DMS114 treated with DMSO at 0.1 percent for 48 hours (cell line): ENCODE measurements around the gene ITSN2.
"Not testable (repeated sequence)": the region's sequence is repeated elsewhere in the genome, so short reads cannot be mapped to it uniquely, and the experiment has no call there.

Source experiments
- DNase-seq: peaks from one replicate; lab custom pipeline; 2025; ENCODE audit not compliant: unreplicated experiment; lab: John Stamatoyannopoulos, UW

The ITSN2 gene

DNA sequence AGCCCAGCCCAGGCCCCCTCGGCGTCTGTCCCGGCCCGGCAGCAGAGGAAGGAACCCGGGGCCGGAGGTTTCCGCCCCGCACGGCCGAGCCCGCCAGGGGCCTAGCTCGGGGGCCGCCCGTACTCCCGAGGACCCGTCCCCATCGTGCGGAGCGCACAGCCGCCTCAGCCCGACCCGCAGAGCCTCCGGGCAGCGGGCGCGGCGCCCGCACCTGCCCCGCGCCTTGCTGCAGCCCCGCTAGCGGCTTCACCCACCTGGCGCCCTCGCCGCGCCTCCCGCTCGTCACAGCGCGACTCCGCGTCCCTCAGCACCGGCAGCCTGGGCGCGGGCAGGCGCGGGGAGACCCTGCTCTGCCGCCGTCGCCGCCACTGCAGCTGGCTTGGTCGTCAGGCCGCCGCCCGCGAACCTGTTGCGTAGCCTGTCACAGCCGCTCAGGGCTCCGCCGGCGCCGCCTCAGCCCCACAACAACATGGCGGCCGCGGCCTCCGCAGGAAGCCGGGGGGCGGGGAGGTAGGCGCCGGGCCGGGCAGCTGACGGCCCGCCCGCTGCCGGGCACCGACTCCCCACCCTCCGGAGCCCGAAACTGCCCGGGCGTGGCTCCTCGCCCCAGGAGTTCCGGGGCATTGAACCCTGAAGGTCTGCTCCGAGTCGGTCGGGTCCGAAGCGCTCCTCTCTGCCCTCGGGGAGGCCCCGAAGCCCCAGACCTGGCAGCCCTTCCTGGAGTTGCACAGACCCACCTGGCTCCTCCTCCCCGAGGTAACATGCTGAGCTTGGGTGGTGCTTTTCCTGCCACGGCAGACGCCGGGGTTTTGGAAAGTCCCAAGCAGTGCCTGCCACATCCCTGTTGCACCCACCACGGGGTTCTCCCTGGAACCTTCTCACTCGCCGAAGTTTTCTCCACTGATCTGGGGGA is at the start of gene ITSN2:
Gene ITSN2 (minus strand): TSS at position 487 of the 913 bp plus-strand sequence. CDS start 32,454 bp downstream, outside the sequence.
- peak; percentile 42 for DNase-seq

DNA sequence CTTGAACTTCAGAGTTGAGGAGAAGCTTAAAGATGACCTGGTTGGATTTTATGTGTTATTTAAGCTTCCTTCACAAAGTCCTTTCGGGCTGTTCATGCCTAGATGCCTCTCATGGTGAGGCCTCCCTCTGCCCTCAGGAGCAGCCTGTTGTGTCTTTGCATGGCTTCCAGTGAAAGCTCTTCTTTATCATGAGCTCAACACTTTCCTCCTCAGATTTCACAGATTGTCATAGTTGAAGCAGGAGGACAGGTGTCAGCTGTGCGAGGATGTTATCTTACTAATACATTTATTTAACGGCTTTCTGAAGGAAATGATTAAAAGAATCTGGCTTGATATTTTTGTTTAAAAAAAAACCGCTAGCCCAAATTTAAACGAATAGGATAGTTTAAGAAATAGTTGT is 48.8 kb upstream of the ITSN2 start:
- DNase-seq = no peak

DNA sequence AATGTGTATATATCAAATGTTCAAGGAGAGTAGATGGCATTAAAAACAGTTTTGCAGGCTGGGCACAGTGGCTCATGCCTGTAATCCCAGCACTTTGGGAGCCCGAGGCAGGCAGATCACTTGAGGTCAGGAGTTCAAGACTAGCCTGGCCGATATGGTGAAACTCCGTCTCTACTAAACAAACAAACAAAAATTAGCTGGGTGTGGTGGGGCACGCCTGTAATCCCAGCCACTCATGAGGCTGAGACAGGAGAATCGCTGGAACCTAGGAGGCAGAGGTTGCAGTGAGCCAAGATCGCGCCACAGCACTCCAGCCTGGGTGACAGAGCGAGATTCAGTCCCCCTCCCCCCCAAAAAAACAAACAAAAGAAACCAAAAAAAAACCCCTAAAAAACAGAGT is 48.4 kb upstream of the ITSN2 start:
- DNase-seq = not testable (repeated sequence)

DNA sequence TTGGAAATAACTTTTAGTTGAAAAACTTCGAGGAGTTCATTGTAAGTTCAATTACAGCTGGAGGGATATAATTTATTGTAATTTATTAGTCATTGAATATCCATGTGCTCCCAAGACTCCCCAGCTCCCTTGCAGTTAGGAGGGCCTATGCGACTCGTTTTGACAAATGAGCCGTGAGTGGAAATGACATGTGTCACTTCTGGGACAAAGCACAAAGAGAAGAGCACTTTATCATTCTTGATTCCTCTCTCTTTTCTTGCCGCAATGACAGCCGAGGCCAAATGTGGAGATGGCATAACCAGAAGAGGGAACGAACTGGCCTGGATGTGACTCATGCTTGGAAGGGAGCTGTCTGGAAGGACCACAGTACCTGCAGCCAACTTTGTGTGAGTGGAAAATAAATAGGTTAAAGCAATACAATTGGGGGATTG is 44.2 kb upstream of the ITSN2 start:
- DNase-seq = no peak

DNA sequence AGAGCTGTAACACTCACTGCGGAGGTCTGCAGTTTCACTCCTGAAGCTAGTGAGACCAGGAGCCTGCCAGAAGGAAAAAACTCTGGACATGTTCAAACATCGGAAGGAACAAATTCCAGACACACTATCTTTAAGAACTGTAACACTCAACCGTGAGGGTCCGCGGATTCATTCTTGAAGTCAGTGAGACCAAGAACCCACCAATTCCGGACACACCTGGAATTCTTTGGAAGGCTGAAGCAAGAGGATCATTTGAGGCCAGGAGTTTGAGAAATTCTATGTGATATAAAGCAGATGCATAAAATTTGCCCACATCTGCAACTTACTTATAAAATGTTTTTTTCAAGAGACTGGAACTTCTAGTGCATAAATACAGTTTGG is 43.5 kb upstream of the ITSN2 start:
- no peak for DNase-seq

DNA sequence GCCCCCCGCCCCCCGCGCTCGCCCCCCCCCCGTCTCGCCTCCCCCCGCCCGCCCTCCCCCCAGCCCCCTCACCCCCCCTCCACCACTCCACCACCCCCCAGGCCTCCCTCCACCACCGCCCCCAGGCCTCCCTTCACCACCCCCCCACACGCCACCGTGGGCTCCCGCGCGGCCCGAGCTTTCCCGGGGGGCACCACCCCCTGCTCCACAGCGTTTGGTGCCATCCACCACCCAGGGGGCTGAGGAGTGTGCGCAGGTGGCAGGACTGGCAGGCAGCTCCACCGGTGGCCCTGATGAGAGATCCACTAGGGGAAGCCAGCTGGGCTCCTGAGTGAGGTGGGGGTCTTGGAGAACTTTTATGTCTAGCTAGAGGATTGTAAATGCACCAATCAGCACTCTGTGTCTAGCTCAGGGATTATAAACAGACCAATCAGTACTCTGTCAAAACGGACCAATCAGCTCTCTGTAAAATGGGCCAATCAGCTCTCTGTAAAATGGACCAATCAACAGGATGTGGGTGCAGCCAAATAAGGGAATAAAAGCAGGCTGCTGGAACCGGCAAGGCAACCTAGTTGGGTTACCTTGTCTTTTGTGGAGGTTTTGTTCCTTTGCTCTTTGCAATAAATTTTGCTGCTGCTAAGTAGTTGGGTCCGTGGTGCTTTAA is 43.0 kb upstream of the ITSN2 start:
- DNase-seq = no peak

DNA sequence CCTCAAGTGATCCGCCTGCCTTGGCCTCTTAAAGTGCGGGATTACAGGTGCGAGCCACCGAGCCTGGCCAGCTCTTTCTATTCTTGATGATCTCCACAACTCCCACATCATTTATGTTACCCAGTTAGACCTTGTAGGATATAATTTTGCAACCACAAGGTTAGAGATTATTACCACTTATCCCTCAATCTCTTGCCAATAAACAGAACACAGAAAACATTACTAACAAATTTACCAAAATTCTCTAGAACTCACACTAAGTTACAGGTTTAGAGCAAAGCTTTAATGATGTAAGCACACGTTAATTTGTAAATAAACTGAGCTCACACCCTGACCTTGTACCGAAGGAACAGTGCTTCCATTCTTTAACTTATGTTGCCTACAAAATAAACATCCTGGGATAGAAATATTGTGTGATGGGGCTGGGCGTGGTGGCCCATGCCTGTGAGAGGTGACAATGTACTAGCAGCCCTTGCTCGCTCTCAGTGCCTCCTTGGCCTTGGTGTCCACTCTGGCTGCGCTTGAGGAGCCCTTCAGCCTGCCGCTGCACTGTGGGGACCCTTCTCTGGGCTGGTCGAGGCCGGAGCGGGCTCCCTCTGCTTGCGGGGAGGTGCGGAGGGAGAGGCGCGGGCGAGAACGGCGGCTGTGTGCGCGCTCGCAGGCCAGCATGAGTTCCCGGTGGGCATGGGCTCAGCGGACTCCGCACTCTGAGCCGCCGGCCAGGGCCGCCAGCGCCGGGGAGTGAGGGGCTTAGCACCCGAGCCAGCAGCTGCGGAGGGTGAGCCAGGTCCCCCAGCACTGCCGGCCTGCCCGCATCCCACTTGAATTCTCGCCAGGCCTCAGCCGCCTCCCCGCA is 42.1 kb upstream of the ITSN2 start:
- DNase-seq = no peak

DNA sequence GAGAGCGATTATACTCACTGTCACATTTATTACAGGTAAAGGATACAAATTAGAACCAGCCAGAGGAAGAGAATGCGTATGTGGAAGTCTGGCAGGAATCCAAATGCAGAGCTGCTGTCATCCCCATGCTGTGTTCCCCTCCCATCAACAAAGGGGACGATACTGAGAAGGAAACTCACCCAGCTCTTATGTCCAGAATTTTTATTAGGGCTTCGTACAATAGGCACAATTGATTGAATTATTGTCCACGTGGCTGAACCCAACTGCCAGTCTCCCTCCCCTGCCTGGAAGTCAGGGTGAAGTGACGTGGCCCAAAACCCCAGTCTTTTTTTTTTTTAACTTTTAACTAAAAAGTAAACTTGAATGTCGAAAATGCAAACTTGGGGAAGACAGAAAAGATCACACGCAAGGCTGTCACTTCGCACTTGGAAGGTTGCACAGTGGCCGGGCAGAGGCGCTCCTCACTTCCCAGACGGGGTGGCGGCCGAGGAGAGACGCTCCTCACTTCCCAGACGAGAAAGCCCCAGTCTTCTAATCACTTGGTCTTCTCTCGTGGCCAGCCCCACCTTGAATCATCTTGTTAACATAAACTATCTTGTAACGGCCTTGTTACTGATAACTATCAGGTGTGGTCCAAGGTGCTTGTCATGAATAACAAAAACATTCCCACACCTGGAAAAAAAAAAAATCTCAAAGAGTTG is 40.0 kb upstream of the ITSN2 start:
- no peak for DNase-seq

DNA sequence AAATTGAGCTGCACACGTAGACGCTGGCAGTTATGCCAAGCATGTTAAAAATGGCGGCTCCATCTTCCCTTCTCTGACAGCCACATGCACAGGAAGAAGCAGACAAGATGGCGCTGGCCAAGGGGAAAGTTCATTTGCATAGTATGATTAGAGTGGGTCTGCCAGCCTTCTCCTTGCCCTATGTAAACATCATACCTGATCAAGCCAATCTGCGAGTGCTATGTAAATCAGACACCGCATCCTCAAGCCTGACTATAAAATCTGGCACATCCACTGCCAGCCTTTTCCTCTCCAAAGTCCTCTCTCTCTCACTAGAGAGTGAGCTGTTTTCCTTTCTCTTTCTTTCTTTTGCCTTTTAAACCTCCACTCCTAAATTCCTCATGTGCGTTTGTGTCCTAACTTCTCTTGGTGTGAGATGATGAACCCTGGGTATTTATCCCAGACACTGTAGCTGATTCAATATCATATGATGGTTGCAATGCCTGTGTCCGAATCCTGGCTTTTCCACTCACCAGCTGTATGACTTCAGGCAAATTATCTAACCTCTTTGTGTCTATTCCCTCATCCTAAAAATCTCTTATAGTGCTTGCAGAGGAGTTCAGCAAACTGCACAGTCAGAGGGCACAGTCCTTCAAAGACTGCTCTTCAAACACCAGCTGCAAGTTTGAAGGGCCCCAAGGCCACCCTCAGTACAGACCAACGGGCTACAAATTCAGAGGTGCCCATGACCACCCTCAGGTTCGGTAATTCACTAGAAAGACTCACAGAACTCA is 39.3 kb upstream of the ITSN2 start:
- no peak for DNase-seq

DNA sequence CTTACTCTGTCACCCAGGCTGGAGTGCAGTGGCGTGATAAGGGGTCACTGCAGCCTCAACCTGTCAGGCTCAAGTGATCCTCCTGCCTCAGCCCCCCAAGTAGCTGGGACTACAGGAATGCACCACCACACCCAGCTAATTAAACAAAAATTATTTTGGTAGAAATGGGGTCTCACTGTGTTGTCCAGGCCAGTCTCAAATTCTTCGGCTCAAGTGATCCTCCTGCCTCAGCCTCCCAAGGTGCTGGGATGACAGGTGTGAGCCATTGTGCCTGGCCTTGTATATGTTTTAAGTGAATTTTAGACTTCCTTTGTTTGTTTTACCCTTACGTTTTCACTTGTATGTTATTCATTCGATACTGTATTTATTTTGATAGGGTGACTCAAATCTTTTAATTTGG is 34.7 kb upstream of the ITSN2 start:
- no peak for DNase-seq

DNA sequence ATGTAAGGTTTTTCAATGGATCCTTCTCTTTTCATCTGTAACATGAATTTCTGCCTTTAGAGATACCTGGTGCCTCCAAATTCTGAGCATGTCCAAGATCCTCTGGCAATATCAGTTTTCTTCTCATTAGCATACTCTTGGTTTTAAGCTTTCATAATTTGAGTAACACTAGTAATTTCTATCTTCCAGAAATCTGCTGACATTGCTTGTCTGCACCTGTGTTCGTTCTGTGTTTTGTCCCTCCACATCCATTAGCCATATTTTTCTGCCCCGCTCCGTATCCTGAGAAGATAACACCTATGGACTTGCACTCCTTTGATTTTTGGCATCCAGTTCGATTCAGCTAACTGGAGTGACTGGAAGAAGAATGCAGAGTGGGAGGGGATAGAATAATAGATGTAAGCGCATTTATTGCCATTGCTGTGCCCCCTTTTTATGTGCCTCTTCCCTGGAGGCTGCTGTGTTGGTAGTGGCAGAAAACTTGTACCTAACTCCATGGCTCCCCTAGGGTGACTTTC is 32.3 kb upstream of the ITSN2 start:
- no peak for DNase-seq

DNA sequence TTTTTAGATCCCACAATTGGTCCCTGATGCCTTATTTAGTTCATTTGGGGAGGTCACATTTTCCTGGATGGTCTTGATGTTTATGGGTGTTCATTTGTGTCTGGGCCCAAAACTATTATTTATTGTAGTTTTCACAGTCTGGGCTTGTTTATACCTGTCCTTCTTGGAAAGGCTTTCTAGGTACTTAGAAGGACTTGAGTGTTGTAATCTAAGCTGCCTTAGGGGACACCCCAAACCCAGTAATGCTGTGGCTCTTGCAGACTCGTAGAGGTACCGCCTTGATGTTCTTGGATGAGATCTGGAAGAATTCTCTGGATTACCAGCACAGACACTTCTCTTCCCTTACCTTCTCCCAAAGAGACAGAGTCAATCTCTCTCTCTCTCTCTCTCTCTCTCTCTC is 25.0 kb upstream of the ITSN2 start:
- DNase-seq = no peak

DNA sequence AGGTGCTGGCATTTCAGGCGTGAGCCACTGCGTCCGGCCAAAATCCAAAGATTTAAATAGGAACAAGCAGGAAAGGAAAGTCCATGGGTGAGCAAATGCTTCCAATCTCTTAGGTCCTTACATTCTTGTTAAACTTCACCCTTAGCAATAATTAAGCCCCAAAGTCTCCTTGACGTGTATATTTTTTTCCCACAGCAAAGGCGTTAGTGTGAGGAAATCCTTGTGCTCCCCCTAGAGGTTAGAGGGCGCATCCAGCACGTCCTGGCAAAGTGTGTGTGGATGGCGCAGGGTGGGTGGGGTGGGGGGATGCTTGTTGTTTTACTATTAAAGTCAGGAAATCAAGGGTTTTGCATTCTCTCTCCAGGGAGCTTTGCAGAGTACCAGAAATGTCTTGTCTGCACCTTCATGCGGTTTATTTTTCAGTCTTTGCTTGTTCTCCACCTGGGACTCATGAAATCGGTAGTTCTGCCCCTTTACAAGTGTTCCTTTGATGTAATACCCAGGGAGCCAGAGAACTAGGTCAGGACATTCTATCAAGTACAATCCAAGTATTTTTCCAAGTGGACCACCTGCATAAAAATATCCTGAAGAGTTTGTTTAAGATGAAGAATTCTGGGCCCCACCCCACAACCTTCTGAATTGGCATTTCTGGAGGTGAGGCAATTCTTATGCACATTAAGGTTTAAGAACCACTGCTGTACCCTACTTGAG is 22.2 kb upstream of the ITSN2 start:
- DNase-seq = peak; percentile 69

DNA sequence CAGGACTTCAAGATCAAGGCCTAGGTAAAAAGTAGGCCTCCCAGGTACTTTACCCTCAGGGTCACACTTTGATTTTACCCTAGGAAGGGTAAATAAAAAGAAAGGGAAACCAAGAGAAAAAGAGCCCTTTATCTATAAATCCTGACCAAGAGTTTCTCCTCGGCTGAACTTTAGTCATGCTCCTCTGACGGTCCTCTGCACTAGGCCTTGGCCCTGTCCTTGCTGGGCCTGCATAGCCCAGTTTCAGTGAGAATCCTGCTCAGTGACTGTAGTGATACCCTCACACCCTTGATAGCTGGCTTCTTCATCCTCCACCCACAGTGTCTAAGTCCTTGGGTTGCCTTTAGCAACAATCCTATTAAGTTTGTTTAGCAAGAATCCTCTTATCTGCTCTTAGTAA is 20.5 kb upstream of the ITSN2 start:
- no peak for DNase-seq

DNA sequence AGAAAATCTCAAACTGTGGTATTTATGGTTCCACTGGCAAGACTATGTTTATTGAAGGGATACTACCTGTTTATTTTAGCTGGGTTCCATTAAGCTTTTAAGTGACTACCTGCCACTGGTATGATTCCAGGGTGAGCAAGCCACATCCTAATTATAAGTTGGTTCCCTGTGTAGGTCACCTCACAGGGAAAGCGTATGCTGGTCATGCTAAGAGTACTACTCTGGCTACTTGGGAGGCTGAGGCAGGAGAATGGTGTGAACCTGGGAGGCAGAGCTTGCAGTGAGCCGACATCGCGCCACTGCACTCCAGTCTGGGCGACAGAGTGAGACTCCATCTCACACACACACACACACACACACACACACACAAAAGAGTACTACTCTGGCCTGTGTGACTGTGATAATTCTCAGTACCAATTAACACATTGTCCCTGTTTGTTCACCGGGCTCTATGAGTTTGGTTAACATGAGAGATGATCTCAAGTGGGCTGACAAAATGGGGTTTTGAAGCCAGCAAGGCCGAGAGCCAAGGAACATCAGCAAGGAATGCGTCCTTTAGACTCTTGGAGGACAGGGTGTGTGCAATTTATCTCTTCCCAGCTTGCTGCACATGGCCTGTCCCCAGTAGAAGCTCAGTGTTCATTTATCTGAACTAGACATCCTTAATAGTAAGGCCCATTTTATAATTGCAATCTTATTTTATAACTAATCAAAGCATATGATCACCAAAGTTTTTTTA is 15.2 kb upstream of the ITSN2 start:
- DNase-seq = no peak

DNA sequence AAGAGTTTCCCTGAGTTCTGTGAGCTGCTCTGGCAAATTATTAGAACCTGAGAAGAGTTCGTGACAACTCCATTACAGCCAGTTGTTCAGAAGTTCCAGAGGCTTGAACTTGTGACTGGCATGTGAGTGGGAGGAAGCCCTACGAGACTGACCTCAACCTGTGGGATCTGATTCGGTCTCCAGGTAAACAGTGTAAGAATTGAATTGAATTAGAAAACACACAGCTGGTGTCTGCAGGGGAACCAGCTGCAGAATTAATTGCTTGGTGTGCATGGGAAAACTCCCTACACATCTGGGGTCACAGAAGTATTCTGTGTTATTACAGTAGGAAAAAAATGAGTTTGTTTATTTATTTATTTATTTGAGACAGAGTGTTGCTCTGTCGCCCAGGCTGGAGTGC is 14.0 kb upstream of the ITSN2 start:
- DNase-seq = no peak

DNA sequence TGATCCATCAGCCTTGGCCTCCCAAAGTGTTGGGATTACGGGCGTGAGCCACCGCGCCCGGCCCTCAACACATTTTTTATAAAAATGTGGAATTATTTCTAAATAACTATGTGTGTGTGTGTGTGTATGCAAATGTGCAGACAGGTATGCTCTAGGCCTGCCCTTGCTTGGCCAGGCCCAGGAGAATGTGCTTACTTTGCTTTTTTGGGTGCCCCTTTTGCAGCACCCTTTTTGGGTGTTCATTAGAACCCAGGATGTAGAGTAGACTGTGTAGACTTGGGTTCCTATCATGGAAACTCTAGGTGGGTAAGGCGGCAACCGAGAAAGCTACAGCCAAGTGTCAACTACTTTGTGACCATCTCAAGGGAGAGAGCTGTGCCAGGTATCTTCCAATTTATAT is 11.7 kb upstream of the ITSN2 start:
- no peak for DNase-seq

DNA sequence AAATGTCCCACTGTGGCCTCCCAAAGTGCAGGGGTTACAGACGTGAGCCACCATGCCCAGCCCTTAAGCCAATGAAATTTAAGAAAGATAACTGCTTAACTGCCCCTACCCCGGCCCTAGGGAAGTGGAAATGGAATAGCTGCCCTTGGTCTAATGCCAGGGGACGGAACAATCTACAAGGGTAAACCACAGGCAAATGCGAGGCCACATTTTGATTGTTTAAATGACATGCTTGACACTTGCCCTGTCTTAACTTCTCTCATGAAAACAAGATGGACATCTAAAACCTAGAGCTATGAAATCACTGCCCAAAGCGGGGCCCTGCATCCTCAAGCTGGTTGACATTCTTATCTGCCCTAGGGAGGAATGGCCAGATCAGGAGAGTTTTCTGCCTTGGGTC is 5.5 kb upstream of the ITSN2 start:
- no peak for DNase-seq

DNA sequence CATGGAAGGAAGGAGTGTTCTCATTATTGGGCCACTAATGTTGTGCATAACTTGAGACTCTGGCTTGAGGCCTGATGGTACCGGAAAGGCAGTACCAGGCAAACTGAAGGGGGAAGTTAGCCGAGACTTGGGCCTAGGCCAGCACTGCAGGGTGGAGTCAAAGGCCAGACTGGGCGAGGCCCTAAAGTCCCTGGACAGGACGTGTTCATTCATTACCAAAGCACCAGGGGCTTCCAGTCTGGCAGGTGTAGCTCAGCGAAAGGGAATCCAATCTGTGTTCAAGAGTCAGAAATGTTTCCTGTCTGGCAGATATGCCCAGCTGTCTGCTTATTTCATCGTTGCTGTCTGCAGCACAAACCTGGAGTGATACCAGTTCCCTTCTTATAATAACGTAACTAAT is 4.7 kb upstream of the ITSN2 start:
- DNase-seq = no peak
